ENCODE measurements around the gene ASCL5. TPM values are rescaled to one million over a fixed set of nuclear protein-coding genes. Genes with fewer than 3 reads are reported as not detected.

The ASCL5 gene
- total and polyA plus RNA-seq, 9 of the 15 experiments (the other 6 are each of a cell fraction or from before 2014, with no cell fraction given), result 0.09 TPM; not detected in 8

DNA sequence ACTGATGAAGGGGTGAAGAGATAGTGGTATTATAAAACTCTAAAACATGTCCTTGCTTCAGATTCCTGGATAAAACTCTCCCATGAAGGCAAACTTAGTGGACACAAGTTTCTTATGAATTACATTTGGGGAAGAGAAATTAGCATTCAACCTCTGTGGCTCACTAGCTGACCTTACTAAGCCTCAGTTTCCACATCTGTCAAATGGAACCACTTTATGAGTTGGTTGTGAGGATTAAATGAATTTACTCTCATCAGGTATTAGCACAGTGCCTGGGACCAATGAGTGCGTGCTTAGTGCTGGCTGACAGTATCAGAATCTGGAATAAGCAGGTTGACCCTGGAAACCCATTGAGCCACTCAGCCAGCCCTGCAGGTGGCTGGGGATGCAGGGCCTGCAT lies 17.3 kb downstream of the ASCL5 start:
- 0% methylated on average over 1 of the region's 1 CpG for WGBS (ENCODE audit: insufficient coverage, low coverage, missing lambda C conversion rate)
- no peaks in the 10 kb centered on the region for H3K79me2 ChIP-seq (ENCODE audit: control insufficient read depth, insufficient read depth, low read length)
- no peaks in the 10 kb centered on the region for H3K9me1 ChIP-seq (ENCODE audit: control insufficient read depth, insufficient read depth, low read length)
- no peak overlapping the region for H3K4me3 ChIP-seq
- intact Hi-C loops (cut with micrococcal nuclease), result loop anchor here (2.0 to 10.0 kb wide), 2 partner anchors 65 to 137 kb away; no protein-coding TSS in a partner anchor
- FAIRE-seq (no peak), DNase-seq (ENCODE audit: extremely low read depth in 1 of 4, low spot score in 3 of 4) (no peak), ATAC-seq (no peak)
- POLR2A ChIA-PET, result interaction anchor here (0.8 to 0.9 kb wide), 2 partner anchors 34 to 212 kb away, joined by 3 read pairs; no protein-coding TSS in a partner anchor
- CTCF ChIA-PET (ENCODE audit: low intra/inter-chr PET ratio), result interaction anchor here (0.7 kb wide), 1 partner anchor 344 kb away, joined by 3 read pairs; no protein-coding TSS in a partner anchor
- H4K20me1 ChIP-seq (replicated peaks; ENCODE audit: control insufficient read depth, insufficient read depth, low read length), result peaks cover 7% of the 10 kb centered on the region
- BruUV-seq (replicated peaks), result no TSS peak
- no peaks in the 10 kb centered on the region for H3K9me3 ChIP-seq (replicated peaks; ENCODE audit: control insufficient read depth, insufficient read depth, low read depth, low read length)
- no peak overlapping the region for H3K27ac ChIP-seq (ENCODE audit: extremely low read depth, low read depth, low read length)
- no peaks in the 10 kb centered on the region for H3K36me3 ChIP-seq (ENCODE audit: control insufficient read depth, insufficient read depth, low read length)
- peaks cover 0 to 7% of the 10 kb centered on the region in 2 experiments; a peak in 2 of 5 replicates for H3K4me1 ChIP-seq (replicated peaks in 1 of 2; ENCODE audit: control insufficient read depth in 2 of 2, insufficient read depth in 2 of 2, low read length in 2 of 2)
- H3K27me3 ChIP-seq (ENCODE audit: control insufficient read depth in 2 of 2, insufficient read depth in 2 of 2, low read length in 2 of 2), result peaks cover 29 to 55% of the 10 kb centered on the region in 2 experiments
- TF ChIP-seq, protein P1, sequence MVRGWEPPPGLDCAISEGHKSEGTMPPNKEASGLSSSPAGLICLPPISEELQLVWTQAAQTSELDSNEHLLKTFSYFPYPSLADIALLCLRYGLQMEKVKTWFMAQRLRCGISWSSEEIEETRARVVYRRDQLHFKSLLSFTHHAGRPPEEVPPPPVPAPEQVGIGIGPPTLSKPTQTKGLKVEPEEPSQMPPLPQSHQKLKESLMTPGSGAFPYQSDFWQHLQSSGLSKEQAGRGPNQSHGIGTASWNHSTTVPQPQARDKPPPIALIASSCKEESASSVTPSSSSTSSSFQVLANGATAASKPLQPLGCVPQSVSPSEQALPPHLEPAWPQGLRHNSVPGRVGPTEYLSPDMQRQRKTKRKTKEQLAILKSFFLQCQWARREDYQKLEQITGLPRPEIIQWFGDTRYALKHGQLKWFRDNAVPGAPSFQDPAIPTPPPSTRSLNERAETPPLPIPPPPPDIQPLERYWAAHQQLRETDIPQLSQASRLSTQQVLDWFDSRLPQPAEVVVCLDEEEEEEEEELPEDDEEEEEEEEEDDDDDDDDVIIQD (CRISPR knock-in tag; IDR thresholded peaks at IDR 0.05), result no peak
- TF ChIP-seq HIVEP1 (CRISPR knock-in tag; IDR thresholded peaks at IDR 0.05) (no peak), ESRRA (IDR thresholded peaks at IDR 0.05; ENCODE audit: borderline replicate concordance, low read depth) (peak; percentile 68), RBM25 (IDR thresholded peaks at IDR 0.05; ENCODE audit: low read depth, low read length, severe bottlenecking) (peak; percentile 72)
- no peak overlapping the region for H2AFZ ChIP-seq (ENCODE audit: low read depth, low read length)
- H3K9ac ChIP-seq (ENCODE audit: insufficient read depth in 1 of 2, low read depth in 2 of 2, low read length in 2 of 2), result no peak overlapping the region
- in situ Hi-C loops (cut with MboI), result no loop called here
- H3K4me2 ChIP-seq (ENCODE audit: insufficient read depth, low read length), result no peak overlapping the region

Measured in K562 (cell line).